Thyroid gland (tissue), 4 donors: ENCODE results near the gene PKM. TPM values are rescaled to one million over a fixed set of nuclear protein-coding genes. Genes with fewer than 3 reads are reported as not detected.

Experiments used
- DNase-seq, 2 donors: peaks; one replicate each; pipeline ENCODE4 v3.0.0-alpha.2; 2019
- H3K27ac ChIP-seq, 3 donors: fragments of 200-600 bp; sonication (generic); 1 replicate in 2 of 3; 2 replicates in 1 of 3; pipeline ENCODE4 v1.5.1; 2016 to 2019; ENCODE audit warnings: mild to moderate bottlenecking in 1 of 3, moderate library complexity in 1 of 3
- H3K27me3 ChIP-seq: fragments of 200-600 bp; sonication (generic); one replicate; pipeline ENCODE4 v1.5.1; 2019
- H3K36me3 ChIP-seq, 2 donors: fragments of 200-600 bp; sonication (generic); one replicate each; pipeline ENCODE4 v1.5.1; 2016 to 2019
- H3K4me1 ChIP-seq, 2 donors: fragments of 200-600 bp; sonication (generic); one replicate each; pipeline ENCODE4 v1.5.1; 2017 to 2019
- H3K4me3 ChIP-seq, 3 donors: fragments of 200-600 bp; sonication (generic); replicated peaks in 1 of 3; 1 replicate in 2 of 3; 2 replicates in 1 of 3; pipeline ENCODE4 v1.5.1; 2016; ENCODE audit warnings: mild to moderate bottlenecking in 1 of 3
- H3K9me3 ChIP-seq: fragments of 200-600 bp; sonication (generic); one replicate; pipeline ENCODE4 v1.5.1; 2017
- CTCF ChIP-seq, 6 experiments: fragments of 200-600 bp in 3 of 6; fragments of 450-650 bp in 3 of 6; sonication (generic) in 3 of 6; IDR thresholded peaks; one replicate each; pipeline ENCODE4 v1.5.1; 2016 to 2019; ENCODE audit warnings: antibody characterized with exemption in 6 of 6, mild to moderate bottlenecking in 2 of 6, inconsistent platforms in 1 of 6, moderate library complexity in 1 of 6
- POLR2A ChIP-seq, 2 donors: fragments of 450-650 bp; IDR thresholded peaks; one replicate each; pipeline ENCODE4 v1.6.1; 2017; ENCODE audit warnings: antibody characterized with exemption in 2 of 2, mild to moderate bottlenecking in 2 of 2, moderate library complexity in 1 of 2
- WGBS, 2 donors: methylation state at CpG; one replicate each; pipeline ENCODE4 v1.1.5; 2017; 5-methylcytosine and 5-hydroxymethylcytosine counted together
- intact Hi-C: fragments of 100-400 bp; cut with DNase I; formaldehyde crosslinking; loops from one replicate; pipeline ENCODE4 v1.15.1; 2023
- total RNA-seq, 4 donors: library from RNA; depleted of rRNA; stranded (reverse); fragments of >200 nt; gene quantifications; one replicate each; pipeline ENCODE4 v1.2.3, GENCODE V29; 2016

PKM gene
- total RNA-seq, 4 donors from 2014 or later, result 270 to 587 (median 340) TPM

GRCh38 chr15:72166716-72167417, 64.1 kb downstream of the PKM start:
- DNase-seq, result no peak
- H3K36me3 ChIP-seq, result no peaks in the 10 kb centered on the region
- no peak for TF ChIP-seq CTCF (IDR thresholded peaks at IDR 0.05)
- TF ChIP-seq POLR2A (IDR thresholded peaks at IDR 0.05), result no peak
- H3K9me3 ChIP-seq, result no peaks in the 10 kb centered on the region
- no peaks in the 10 kb centered on the region for H3K27me3 ChIP-seq
- peaks cover 17 to 26% of the 10 kb centered on the region in 2 donors for H3K4me1 ChIP-seq
- intact Hi-C loops, result no loop called here
- 93 to 97% methylated on average over 4 to 5 of the region's 5 CpGs for WGBS, 2 donors
- no peak overlapping the region for H3K4me3 ChIP-seq
- no peak overlapping the region for H3K27ac ChIP-seq

GRCh38 chr15:72163719-72164118, 67.3 kb downstream of the PKM start:
- Histone ChIP-seq H3K4me3 (no peak overlapping the region), H3K4me1 (peaks cover 10 to 21% of the 10 kb centered on the region in 2 donors), H3K36me3 (no peaks in the 10 kb centered on the region), H3K9me3 (no peaks in the 10 kb centered on the region), H3K27me3 (no peaks in the 10 kb centered on the region), H3K27ac (no peak overlapping the region)
- intact Hi-C loops, result no loop called here
- DNase-seq, result no peak
- whole genome bisulfite sequencing, 2 donors, result 84 to 89% methylated on average over 4 of the region's 4 CpGs
- no peak for TF ChIP-seq CTCF (IDR thresholded peaks at IDR 0.05)
- no peak for TF ChIP-seq POLR2A (IDR thresholded peaks at IDR 0.05)

GRCh38 chr15:72162569-72162968, 68.4 kb downstream of the PKM start:
- Histone ChIP-seq H3K36me3 (no peaks in the 10 kb centered on the region), H3K9me3 (no peaks in the 10 kb centered on the region), H3K27ac (peak overlapping the region in 2 of 3 donors; percentile 76 to 77), H3K27me3 (no peaks in the 10 kb centered on the region), H3K4me1 (peaks cover 6 to 14% of the 10 kb centered on the region in 2 donors), H3K4me3 (no peak overlapping the region)
- DNase-seq, result no peak
- TF ChIP-seq CTCF (IDR thresholded peaks at IDR 0.05) (no peak), POLR2A (IDR thresholded peaks at IDR 0.05) (no peak)
- intact Hi-C loops, result no loop called here
- WGBS, 2 donors, result 96 to 97% methylated on average over 5 of the region's 5 CpGs

GRCh38 chr15:72161361-72162132, 69.4 kb downstream of the PKM start:
- Histone ChIP-seq H3K27me3 (no peaks in the 10 kb centered on the region), H3K9me3 (no peaks in the 10 kb centered on the region), H3K27ac (peak overlapping the region; percentile 69 to 77 (median 76)), H3K4me1 (peaks cover 13 to 20% of the 10 kb centered on the region in 2 donors), H3K4me3 (no peak overlapping the region), H3K36me3 (no peaks in the 10 kb centered on the region)
- 75 to 85% methylated on average over 7 of the region's 7 CpGs for WGBS, 2 donors
- no peak for DNase-seq
- intact Hi-C loops, result no loop called here
- TF ChIP-seq POLR2A (IDR thresholded peaks at IDR 0.05) (no peak), CTCF (IDR thresholded peaks at IDR 0.05) (no peak)
